Neural cell (in vitro differentiated cells): Measurements from ENCODE around the gene DCT. TPM values are rescaled to one million over a fixed set of nuclear protein-coding genes. Genes with fewer than 3 reads are reported as not detected.

Experiments
- H2AFZ ChIP-seq: fragments of 200-600, 300-800 bp; sonication (generic), shearing (Covaris generic); 2 replicates; pipeline ENCODE4 v1.6.0; 2014; ENCODE audit warnings: low read depth, mild to moderate bottlenecking, antibody characterized with exemption, low read length, moderate library complexity
- H3F3A ChIP-seq: fragments of 200-600 bp; shearing (Covaris generic); 2 replicates; pipeline ENCODE4 v1.6.1; 2016; ENCODE audit warnings: mild to moderate bottlenecking, moderate library complexity, mixed read lengths, antibody characterized with exemption, low read length; ENCODE audit not compliant: insufficient read depth, poor library complexity, severe bottlenecking
- H3K27ac ChIP-seq: fragments of 200-600, 300-800 bp; sonication (generic), shearing (Covaris generic); 2 replicates; pipeline ENCODE4 v1.5.1; 2014; ENCODE audit warnings: mild to moderate bottlenecking, low read length, moderate library complexity
- H3K27me3 ChIP-seq: fragments of 300-800, 200-600 bp; sonication (generic), shearing (Covaris generic); 2 replicates; pipeline ENCODE4 v1.6.0; 2014; ENCODE audit warnings: mild to moderate bottlenecking, low read depth, low read length, moderate library complexity; ENCODE audit not compliant: insufficient read depth
- H3K36me3 ChIP-seq: fragments of 300-800, 200-600 bp; sonication (generic), shearing (Covaris generic); 2 replicates; pipeline ENCODE4 v1.5.1; 2014; ENCODE audit warnings: mild to moderate bottlenecking, antibody characterized with exemption, low read length, moderate library complexity; ENCODE audit not compliant: insufficient read depth
- H3K4me2 ChIP-seq: fragments of 300-800, 200-600 bp; sonication (generic), shearing (Covaris generic); 2 replicates; pipeline ENCODE4 v1.6.0; 2014; ENCODE audit warnings: mild to moderate bottlenecking, low read length
- H3K4me3 ChIP-seq: fragments of 300-800, 200-600 bp; sonication (generic), shearing (Covaris generic); 2 replicates; pipeline ENCODE4 v1.5.1; 2014; ENCODE audit warnings: mild to moderate bottlenecking, low read length, moderate library complexity
- H3K79me2 ChIP-seq: fragments of 200-600 bp; shearing (Covaris generic); replicated peaks from 2 replicates; pipeline ENCODE4 v1.6.0; 2014; ENCODE audit warnings: mild to moderate bottlenecking, low read length, moderate library complexity; ENCODE audit not compliant: insufficient read depth
- H3K9ac ChIP-seq: fragments of 300-800, 200-600 bp; sonication (generic), shearing (Covaris generic); 2 replicates; pipeline ENCODE4 v1.6.1; 2016; ENCODE audit warnings: mild to moderate bottlenecking, low read length, mixed read lengths
- H3K9me2 ChIP-seq: fragments of 200-600 bp; shearing (Covaris generic); 2 replicates; pipeline ENCODE4 v1.6.1; 2016; ENCODE audit warnings: mild to moderate bottlenecking, low read length, mixed read lengths; ENCODE audit not compliant: insufficient read depth
- H3K9me3 ChIP-seq: fragments of 200-600, 300-800 bp; sonication (generic), shearing (Covaris generic); 2 replicates; pipeline ENCODE4 v1.6.1; 2016; ENCODE audit warnings: mild to moderate bottlenecking, mixed run types, low read length, moderate library complexity, mixed read lengths
- H4K20me1 ChIP-seq: fragments of 200-600 bp; shearing (Covaris generic); 2 replicates; pipeline ENCODE4 v1.6.1; 2016; ENCODE audit warnings: mild to moderate bottlenecking, mixed run types; ENCODE audit not compliant: insufficient read depth
- CTCF ChIP-seq: fragments of 450-650 bp; IDR thresholded peaks from 2 replicates; pipeline ENCODE4 v1.5.1; 2014; ENCODE audit warnings: antibody characterized with exemption, mild to moderate bottlenecking, moderate library complexity; ENCODE audit not compliant: poor library complexity, severe bottlenecking
- EP300 ChIP-seq: fragments of 450-650 bp; conservative IDR thresholded peaks from 2 replicates; pipeline ENCODE4 v1.6.1; 2014; ENCODE audit warnings: antibody characterized with exemption, mild to moderate bottlenecking, moderate library complexity; ENCODE audit not compliant: poor library complexity, severe bottlenecking
- EZH2 ChIP-seq: fragments of 200-600, 300-800 bp; shearing (Covaris generic), sonication (generic); IDR thresholded peaks from 2 replicates; pipeline ENCODE4 v1.6.1; 2014; ENCODE audit warnings: antibody characterized with exemption, low read length, borderline replicate concordance, mild to moderate bottlenecking; ENCODE audit not compliant: insufficient read depth, poor library complexity, severe bottlenecking
- MXI1 ChIP-seq: fragments of 450-650 bp; conservative IDR thresholded peaks from 2 replicates; pipeline ENCODE4 v1.6.1; 2014; ENCODE audit warnings: antibody characterized with exemption, mild to moderate bottlenecking; ENCODE audit not compliant: poor library complexity, severe bottlenecking
- POLR2AphosphoS5 ChIP-seq: IDR thresholded peaks from 2 replicates; pipeline ENCODE4 v1.6.1; 2012
- RAD21 ChIP-seq: fragments of 450-650 bp; conservative IDR thresholded peaks from 2 replicates; pipeline ENCODE4 v1.6.1; 2014; ENCODE audit warnings: antibody characterized with exemption, mild to moderate bottlenecking, moderate library complexity
- REST ChIP-seq: IDR thresholded peaks from 2 replicates; pipeline ENCODE4 v1.6.1; 2012; ENCODE audit warnings: borderline replicate concordance
- SMC3 ChIP-seq: fragments of 450-650 bp; conservative IDR thresholded peaks from 2 replicates; pipeline ENCODE4 v1.6.1; 2014; ENCODE audit warnings: antibody characterized with exemption, mild to moderate bottlenecking, moderate library complexity; ENCODE audit not compliant: poor library complexity
- TAF1 ChIP-seq: IDR thresholded peaks from 2 replicates; pipeline ENCODE4 v1.6.1; 2012; ENCODE audit warnings: low read depth
- polyA plus RNA-seq: library from polyadenylated mRNA; depleted of rRNA; stranded (reverse); fragments of >200 nt; gene quantifications from 2 replicates; pipeline ENCODE4 v1.2.3, GENCODE V29; 2014

DCT gene
- polyA plus RNA-seq, 1 donor from 2014 or later = not detected

DNA sequence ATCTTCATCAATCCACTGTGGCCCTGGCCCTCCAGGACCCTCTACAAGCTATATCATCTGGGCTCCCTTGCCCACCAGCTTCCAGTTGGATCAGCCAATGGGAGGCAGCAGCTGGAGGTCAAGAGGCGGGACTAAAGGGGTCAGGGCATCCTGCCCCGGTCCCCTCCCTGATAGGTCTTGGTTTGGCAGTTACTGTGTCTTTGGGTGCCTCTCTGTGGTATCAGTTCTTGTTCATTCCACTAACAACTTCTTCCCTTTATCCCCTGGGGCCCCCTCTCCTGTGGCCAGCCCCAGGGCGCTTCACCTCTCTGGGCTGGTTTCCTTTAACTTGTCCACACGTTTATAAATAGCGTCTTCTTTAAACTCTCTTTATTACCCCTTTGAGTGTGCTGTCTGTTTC is 83.6 kb downstream of the DCT start:
- Histone ChIP-seq H2AFZ (no peak overlapping the region), H3K9me2 (no peaks in the 10 kb centered on the region), H3K27ac (peak overlapping the region; percentile 64), H4K20me1 (no peaks in the 10 kb centered on the region), H3K9ac (no peak overlapping the region), H3K4me3 (no peak overlapping the region), H3K36me3 (no peaks in the 10 kb centered on the region), H3K27me3 (no peaks in the 10 kb centered on the region), H3K4me2 (no peak overlapping the region), H3F3A (no peaks in the 10 kb centered on the region), H3K9me3 (no peaks in the 10 kb centered on the region), H3K79me2 (no peaks in the 10 kb centered on the region)
- TF ChIP-seq SMC3 = no peak
- TF ChIP-seq MXI1 = no peak
- no peak for TF ChIP-seq TAF1
- TF ChIP-seq REST = no peak
- no peak for TF ChIP-seq CTCF
- TF ChIP-seq EP300 = no peak
- no peak for TF ChIP-seq RAD21
- TF ChIP-seq POLR2AphosphoS5 = no peak
- TF ChIP-seq EZH2 = no peak

DNA sequence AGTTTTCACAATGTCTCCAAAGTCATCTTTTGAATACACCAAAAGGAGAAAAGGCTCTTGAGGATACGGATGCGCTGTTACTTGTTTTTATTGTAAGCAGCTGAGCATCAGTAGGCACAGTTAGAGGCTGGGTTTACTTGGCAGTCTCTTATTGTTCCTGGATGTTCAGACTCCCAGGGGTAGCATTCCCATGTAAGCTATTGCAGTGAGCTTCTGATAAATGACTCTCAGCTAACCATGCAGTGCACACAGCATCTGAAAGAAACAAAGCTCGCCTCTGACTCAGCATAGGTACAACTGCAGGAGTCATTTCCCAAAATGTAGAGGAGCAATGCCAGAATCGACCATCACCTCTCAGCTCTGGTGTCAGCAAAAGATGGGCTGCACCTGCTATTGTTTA is 84.8 kb downstream of the DCT start:
- H3K27ac ChIP-seq = peak overlapping the region; percentile 64
- H3K36me3 ChIP-seq = no peaks in the 10 kb centered on the region

More for the DNA sequence above, 84.8 kb downstream of the DCT start:
- Histone ChIP-seq H3K4me2 (no peak overlapping the region), H3F3A (no peaks in the 10 kb centered on the region), H3K9ac (peak overlapping the region; percentile 22), H3K27me3 (no peaks in the 10 kb centered on the region), H4K20me1 (no peaks in the 10 kb centered on the region), H3K4me3 (peak overlapping the region; percentile 38), H3K9me2 (no peaks in the 10 kb centered on the region), H3K79me2 (no peaks in the 10 kb centered on the region), H2AFZ (no peak overlapping the region), H3K9me3 (no peaks in the 10 kb centered on the region)
- TF ChIP-seq RAD21 = peak; percentile 7
- TF ChIP-seq REST = peak; percentile 21
- TF ChIP-seq TAF1 = no peak
